Right lobe of liver (tissue), 6 donors: Measurements from ENCODE around the gene SRRM1. TPM values are rescaled to one million over a fixed set of nuclear protein-coding genes. Genes with fewer than 3 reads are reported as not detected.
A peak's percentile ranks its signal among the peaks of the same experiment; 100 is the strongest.

Experiments used
- ATAC-seq, 4 donors: fragments of 200-7000 bp; cut with Tn5 transposase; one replicate each; pipeline ENCODE4 v1.9.1; 2020; ENCODE audit warnings: mild to moderate bottlenecking in 4 of 4, moderate library complexity in 4 of 4
- DNase-seq, 3 donors: peaks; one replicate each; pipeline ENCODE4 v3.0.0-alpha.2; 2020
- H3K27ac ChIP-seq, 3 donors: fragments of 200-600 bp; one replicate each; pipeline ENCODE4 v1.8.0; 2022
- H3K27me3 ChIP-seq, 2 donors: fragments of 200-600 bp; one replicate each; pipeline ENCODE4 v1.8.0; 2022
- H3K36me3 ChIP-seq, 4 donors: fragments of 200-600 bp; sonication (generic) in 1 of 4; one replicate each; pipeline versions ENCODE4 v1.5.1 to v1.8.0; 2017 to 2022; ENCODE audit warnings: control low read depth in 1 of 4
- H3K4me1 ChIP-seq, 4 donors: fragments of 200-600 bp; sonication (generic) in 1 of 4; one replicate each; pipeline versions ENCODE4 v1.5.1 to v1.8.0; 2017 to 2022; ENCODE audit warnings: control low read depth in 1 of 4
- H3K4me3 ChIP-seq, 3 donors: fragments of 200-600 bp; one replicate each; pipeline ENCODE4 v1.8.0; 2022
- H3K9me3 ChIP-seq, 4 donors: fragments of 200-600 bp; sonication (generic) in 1 of 4; one replicate each; pipeline versions ENCODE4 v1.5.1 to v1.8.0; 2017 to 2022; ENCODE audit warnings: control low read depth in 1 of 4
- CTCF ChIP-seq, 4 donors: fragments of 200-600 bp in 3 of 4; fragments of 450-650 bp in 1 of 4; IDR thresholded peaks; one replicate each; pipeline versions ENCODE4 v1.5.1 to v1.8.0; 2016 to 2022; ENCODE audit warnings: antibody characterized with exemption in 4 of 4, mild to moderate bottlenecking in 2 of 4
- POLR2A ChIP-seq: fragments of 450-650 bp; IDR thresholded peaks from one replicate; pipeline ENCODE4 v1.6.1; 2017; ENCODE audit warnings: antibody characterized with exemption, mild to moderate bottlenecking
- WGBS: methylation state at CpG from one replicate; pipeline ENCODE4 v1.1.6; 2018; ENCODE audit warnings: low coverage, low lambda C conversion rate; ENCODE audit not compliant: insufficient coverage; ENCODE audit errors: missing lambda C conversion rate; 5-methylcytosine and 5-hydroxymethylcytosine counted together
- intact Hi-C, 2 donors: fragments of 100-400 bp; cut with DNase I; formaldehyde crosslinking; loops; one replicate each; pipeline versions ENCODE4 v1.11.2 to v1.14.1; 2022
- total RNA-seq, 6 experiments: library from RNA; depleted of rRNA in 2 of 6; stranded (reverse); fragments of >200 nt in 2 of 6; fragmentation: NEBNext Ultra II Directional in 3 of 6; extraction: Animal tissue kit (Norgen Biotek cat#: 25700) in 3 of 6; gene quantifications; one replicate each; pipeline versions ENCODE4 v1.1.0 to v1.2.4, GENCODE V29; 2016 to 2023
- donor health status: DM: no; HTN: yes; CAD: no.
- donor health status: DM: no; HTN: no; CAD: no.
- donor health status: DM: no; HTN: no; CAD: no.
- donor health status: DM: no; HTN: yes; CAD: no.
- donor health status: DM: no; HTN: yes; CAD: no.

SRRM1 gene
- total RNA-seq, 6 experiments from 2014 or later = 41.1 to 52.0 (median 44.9) TPM

- Histone ChIP-seq H3K27me3 (no peaks in the 10 kb centered on the region), H3K9me3 (no peaks in the 10 kb centered on the region), H3K4me1 (peaks cover 0 to 18% (median 6%) of the 10 kb centered on the region in 4 donors), H3K4me3 (no peak overlapping the region), H3K27ac (no peak overlapping the region), H3K36me3 (no peaks in the 10 kb centered on the region)
- TF ChIP-seq CTCF (IDR thresholded peaks at IDR 0.05) (no peak), POLR2A (no peak)
- DNase-seq (no peak), ATAC-seq (peak; percentile 46 to 63 (median 55))
- WGBS = 43% methylated on average over 2 of the region's 3 CpGs
- intact Hi-C loops = no loop called here
Measured at GRCh38 chr1:24609949-24610517, 33.1 kb upstream of the SRRM1 start.

DNA sequence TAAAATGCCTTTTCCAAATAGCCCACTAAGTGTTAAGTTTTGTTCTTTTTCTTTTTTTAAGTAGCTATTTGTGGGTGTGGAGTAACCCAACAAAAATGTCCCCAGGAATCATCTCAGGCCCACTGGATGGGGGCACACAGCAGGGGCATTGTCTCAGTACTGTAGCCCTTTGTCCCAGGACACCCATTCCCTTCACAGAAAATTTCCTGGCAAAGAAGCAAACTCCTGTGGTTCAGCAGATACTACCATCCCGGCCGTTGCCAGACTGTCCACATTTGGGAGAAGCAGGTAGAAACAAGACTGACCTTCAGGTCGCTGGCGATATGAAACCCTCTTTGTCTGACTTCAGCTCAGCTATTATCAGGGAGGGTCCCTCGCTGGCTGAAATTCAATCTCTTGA is 23.7 kb upstream of the SRRM1 start:
- no peak for TF ChIP-seq CTCF (IDR thresholded peaks at IDR 0.05)
- TF ChIP-seq POLR2A = no peak
- WGBS = 72% methylated on average over 4 of the region's 5 CpGs
- ATAC-seq = no peak
- no peaks in the 10 kb centered on the region for H3K27me3 ChIP-seq
- intact Hi-C loops = no loop called here
- no peaks in the 10 kb centered on the region for H3K36me3 ChIP-seq
- H3K27ac ChIP-seq = no peak overlapping the region
- no peaks in the 10 kb centered on the region for H3K9me3 ChIP-seq
- H3K4me1 ChIP-seq = no peaks in the 10 kb centered on the region
- H3K4me3 ChIP-seq = no peak overlapping the region
- DNase-seq = no peak

- no peak for DNase-seq
- Histone ChIP-seq H3K27me3 (no peaks in the 10 kb centered on the region), H3K4me1 (no peaks in the 10 kb centered on the region), H3K27ac (no peak overlapping the region), H3K9me3 (no peaks in the 10 kb centered on the region), H3K4me3 (no peak overlapping the region), H3K36me3 (no peaks in the 10 kb centered on the region)
- TF ChIP-seq POLR2A (no peak), CTCF (IDR thresholded peaks at IDR 0.05) (no peak)
- intact Hi-C loops = no loop called here
- WGBS = 67% methylated on average over 5 of the region's 5 CpGs
- no peak for ATAC-seq
Measured at GRCh38 chr1:24620678-24621077, 22.4 kb upstream of the SRRM1 start.

DNA sequence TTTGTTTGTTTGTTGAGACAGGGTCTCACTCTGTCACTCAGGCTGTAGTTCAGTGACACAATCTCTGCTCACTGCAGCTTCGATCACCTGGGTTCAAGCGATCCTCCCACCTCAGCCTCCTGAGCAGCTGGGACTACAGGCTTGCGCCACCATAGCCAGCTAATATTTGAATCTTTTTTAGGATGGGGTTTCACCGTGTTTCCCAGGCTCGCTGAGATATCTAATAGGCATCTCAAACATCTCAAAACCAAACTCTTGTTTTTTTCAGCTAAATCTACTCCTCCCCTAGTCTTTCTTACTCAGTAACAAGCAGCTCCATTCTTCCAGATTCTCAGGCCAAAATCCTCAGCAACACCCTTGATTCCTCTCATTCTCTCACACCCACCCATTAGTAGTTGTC is 22.0 kb upstream of the SRRM1 start:
- no peak overlapping the region for H3K4me3 ChIP-seq
- H3K36me3 ChIP-seq = no peaks in the 10 kb centered on the region
- H3K4me1 ChIP-seq = no peaks in the 10 kb centered on the region
- WGBS = 88% methylated on average over 5 of the region's 5 CpGs
- TF ChIP-seq POLR2A (no peak), CTCF (IDR thresholded peaks at IDR 0.05) (no peak)
- no peak overlapping the region for H3K27ac ChIP-seq
- no peaks in the 10 kb centered on the region for H3K27me3 ChIP-seq
- DNase-seq (no peak), ATAC-seq (no peak)
- H3K9me3 ChIP-seq = no peaks in the 10 kb centered on the region
- intact Hi-C loops = no loop called here

- intact Hi-C loops = no loop called here
- no peak overlapping the region for H3K27ac ChIP-seq
- no peaks in the 10 kb centered on the region for H3K9me3 ChIP-seq
- no peak for ATAC-seq
- no peaks in the 10 kb centered on the region for H3K36me3 ChIP-seq
- WGBS = 40% methylated on average over 4 of the region's 4 CpGs
- no peaks in the 10 kb centered on the region for H3K4me1 ChIP-seq
- no peak for DNase-seq
- H3K4me3 ChIP-seq = no peak overlapping the region
- TF ChIP-seq CTCF (IDR thresholded peaks at IDR 0.05) = no peak
- TF ChIP-seq POLR2A = no peak
- no peaks in the 10 kb centered on the region for H3K27me3 ChIP-seq
Measured at GRCh38 chr1:24622218-24622617, 20.9 kb upstream of the SRRM1 start.
